GM19193 (cell line): Measurements from ENCODE around the gene DENND4C.

Experiments
- POLR2A ChIP-seq: IDR thresholded peaks from 4 replicates; pipeline ENCODE4 v1.6.1; 2011; ENCODE audit not compliant: insufficient read depth, insufficient read length; ENCODE audit errors: extremely low read depth

DENND4C gene

DNA sequence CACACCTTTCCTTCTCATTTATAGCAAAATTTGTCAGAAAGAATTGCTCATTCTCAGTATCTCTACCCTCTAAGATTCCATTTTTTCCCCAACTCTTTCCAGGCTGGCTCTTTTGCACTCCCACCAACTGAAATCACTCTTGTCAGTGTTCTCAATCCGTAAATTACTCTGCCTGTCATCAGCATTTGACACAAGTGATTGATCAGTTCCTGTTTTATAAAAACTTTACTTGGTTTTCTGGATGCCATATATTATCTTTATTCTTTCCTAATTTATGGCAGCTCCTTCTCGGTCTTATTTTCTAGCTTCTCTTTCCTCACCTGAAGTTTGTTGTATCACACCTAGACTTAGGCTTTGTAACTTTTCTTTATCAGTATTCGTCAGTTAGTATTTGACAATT is 16.4 kb downstream of the DENND4C start:
- no peak for TF ChIP-seq POLR2A

DNA sequence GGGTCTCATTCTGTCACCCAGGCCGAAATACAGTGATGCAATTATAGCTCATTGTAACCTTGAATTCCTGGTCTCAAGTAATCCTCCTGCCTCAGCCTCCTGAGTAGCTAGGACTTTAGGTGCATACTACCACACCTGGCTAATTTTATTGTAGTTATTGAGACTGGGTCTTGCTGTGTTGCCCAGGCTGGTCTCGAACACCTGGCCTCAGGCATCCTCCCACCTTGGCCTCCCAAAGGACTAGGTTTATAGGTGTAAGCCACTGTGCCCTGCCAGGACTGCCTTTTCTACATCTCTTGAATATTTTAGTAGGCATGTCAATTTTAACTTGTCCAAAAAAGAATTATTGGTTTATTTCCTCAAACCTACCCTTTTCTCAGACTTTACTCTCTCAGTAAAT is 16.9 kb downstream of the DENND4C start:
- no peak for TF ChIP-seq POLR2A

DNA sequence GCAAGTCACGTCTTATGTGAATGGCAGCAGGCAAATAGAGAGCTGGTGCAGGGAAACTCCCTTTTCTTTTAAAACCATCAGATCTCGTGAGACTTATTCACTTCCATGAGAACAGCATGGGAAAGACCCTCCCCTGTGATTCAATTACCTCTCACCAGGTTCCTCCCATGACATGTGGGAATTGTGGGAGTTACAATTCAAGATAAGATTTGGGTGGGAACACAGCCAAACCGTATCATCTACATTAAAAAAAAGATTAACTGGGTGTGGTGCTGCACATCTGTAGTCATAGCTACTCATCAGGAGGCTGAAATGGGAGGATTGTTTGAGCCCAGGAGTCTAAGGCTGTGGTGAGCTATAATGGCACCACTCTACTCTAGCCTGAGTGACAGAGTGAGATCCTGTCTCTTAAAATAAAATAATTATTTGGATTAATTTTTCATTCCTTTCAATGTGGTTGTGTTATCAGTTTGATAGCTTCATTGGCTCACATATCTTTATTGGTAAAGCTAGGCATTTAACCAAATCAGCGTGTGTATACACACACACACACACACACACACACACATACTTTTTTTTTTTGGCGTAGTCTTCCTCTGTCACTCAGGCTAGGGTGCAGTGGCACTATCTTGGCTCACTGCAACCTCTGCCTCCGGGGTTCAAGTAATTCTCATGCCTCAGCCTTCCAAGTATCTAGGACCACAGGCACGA is 21.8 kb downstream of the DENND4C start:
- TF ChIP-seq POLR2A = no peak

DNA sequence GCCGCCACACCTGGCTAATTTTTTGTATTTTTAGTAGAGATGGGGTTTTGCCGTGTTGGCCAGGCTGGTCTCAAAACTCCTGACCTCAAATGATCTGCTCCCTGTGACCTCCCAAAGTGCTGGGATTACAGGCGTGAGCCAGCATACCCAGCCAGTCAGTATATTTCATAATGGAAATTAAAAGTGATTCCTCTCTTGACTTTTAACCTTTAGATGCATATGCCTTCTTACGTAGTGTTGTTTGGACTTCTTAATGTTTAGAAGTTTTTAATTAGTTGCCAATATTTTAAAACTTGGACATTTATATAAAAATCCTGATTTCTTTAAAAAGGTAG is 22.4 kb downstream of the DENND4C start:
- TF ChIP-seq POLR2A = no peak

DNA sequence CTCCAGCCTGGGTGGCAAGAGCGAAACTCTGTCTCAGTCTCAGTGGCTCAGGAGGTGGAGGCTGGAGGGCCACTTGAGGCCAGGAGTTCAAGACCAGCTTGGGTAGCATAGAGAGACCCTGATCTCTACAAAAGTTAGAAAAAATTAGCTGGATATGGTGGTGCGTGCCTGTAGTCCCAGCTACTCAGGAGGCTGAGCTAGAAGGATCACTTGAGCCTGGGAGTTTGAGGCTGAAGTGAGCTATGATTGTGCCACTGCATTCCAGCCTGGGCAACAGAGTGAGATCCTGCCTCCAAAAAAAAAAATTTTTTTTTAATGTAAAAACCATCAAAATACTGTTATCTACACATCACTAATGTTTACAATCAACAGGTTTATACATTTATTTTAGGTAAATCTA is 24.6 kb downstream of the DENND4C start:
- no peak for TF ChIP-seq POLR2A

DNA sequence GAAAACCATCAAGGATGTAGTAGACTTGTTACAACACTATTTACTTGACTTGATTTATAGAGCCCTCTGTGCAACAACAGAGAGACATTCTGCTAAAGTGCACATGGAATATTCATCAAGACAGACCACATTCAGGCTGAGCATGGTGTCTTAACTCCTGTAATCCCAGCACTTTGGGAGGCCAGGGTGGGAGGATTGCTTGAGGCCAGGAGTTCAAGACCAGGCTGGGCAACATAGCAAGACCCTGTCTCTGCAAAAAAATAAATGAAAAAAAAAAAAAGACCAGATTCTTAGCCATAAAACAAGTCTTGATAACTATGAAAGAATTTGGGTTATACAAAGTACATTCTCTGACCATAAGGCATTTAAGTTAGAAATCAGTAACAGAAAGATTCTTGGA is 25.3 kb downstream of the DENND4C start:
- no peak for TF ChIP-seq POLR2A

DNA sequence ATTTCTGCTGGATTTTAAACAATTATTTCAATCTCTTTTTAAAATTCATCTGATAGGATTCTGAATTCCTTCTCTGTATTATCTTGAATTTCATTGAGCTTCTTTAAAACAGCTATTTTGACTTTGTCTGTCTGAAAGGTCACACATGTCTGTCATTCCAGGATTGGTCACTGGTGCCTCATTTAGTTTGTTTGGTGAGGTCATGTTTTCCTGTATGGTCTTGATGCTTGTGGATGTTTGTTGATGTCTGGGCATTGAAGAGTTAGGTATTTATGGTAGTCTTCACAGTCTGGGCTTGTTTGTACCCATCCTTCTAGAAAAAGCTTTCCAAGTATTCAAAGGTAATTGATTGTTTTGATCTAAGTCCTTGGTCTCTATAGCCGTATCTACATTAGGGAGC is 39.1 kb downstream of the DENND4C start:
- TF ChIP-seq POLR2A = no peak

DNA sequence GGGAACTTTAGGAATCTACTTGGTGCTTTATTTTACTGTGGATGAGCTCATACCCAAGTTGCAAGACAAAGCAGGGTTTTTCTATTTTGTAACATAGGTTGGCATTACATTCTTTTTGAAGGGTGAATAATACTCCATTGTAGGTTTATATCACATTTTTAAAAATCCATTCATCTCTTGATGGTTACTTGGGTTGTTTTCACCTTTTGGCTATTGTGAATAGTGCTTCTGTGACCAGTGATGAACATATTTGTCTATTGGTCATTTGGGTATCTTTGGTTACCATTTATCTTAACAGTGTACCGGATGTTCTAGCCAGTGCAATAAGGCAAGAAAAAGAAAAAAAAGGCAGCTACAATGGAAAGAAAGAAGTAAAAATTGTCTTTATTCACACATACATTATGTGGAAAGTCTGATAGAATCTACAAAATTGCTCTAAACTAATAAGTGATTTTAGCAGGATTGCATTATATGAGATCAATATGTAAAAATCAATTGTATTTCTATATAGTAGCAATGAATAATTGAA is 40.0 kb downstream of the DENND4C start:
- no peak for TF ChIP-seq POLR2A

DNA sequence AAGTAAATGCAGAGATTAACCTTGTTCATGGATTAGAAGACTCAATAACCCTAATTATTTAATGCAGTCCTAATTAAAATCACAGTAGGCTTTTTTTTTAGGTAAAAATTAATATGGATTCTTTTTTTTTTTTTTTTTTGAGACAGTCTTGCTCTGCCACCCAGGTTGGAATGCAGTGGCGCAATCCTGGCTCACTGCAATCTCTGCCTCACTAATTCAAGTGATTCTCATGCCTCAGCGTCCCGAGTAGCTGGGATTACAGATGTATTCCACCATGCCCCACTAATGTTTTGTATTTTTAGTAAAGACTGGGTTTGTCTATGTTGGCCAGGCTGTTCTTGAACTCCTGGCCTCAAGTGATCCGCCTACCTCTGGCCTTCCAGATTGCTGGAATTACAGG is 40.6 kb downstream of the DENND4C start:
- TF ChIP-seq POLR2A = no peak

DNA sequence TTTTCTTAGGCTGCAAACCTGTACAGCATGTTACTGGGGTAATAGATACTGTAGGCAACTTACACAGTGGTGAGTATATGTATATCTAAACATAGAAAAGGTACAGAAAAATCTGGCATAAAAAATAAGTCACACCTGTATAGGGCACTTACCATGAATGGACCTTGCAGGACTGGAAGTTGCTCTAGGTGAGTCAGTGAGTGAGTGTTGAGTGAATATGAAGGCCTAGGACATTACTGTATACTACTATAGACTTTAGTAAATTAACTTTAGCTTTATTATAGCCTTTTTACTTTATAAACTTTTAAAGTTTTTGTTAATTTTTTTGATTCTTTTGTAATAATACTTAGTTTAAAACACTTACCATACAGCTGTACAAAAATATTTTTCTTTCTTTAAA is 51.3 kb downstream of the DENND4C start:
- TF ChIP-seq POLR2A = no peak

DNA sequence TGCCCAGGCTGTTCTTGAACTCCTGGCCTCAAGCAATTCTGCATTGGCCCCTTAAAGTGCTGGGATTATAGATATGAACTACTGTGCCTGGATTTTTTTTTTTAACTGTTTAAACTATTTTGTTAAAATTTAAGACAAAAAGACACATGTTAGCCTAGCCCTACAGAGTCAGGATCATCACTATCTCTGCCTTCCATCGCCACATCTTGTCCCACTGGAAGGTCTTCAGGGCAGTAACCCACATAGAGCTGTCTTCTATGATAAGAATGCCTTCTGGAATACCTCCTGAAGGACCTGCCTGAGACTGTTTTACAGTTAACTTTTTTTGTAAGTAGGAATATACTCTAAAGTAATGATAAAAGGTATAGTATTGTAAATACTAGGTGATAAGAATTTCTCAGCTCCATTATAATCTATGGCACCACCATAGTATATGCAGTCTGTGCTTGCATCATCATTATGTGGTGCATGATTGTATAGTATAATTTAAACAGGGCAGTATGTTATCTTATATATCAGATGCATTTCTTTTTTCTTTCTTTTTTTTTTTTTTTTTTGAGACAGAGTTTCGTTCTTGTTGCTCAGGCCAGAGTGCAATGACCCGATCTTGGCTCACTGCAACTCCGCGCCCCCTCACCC is 52.7 kb downstream of the DENND4C start:
- no peak for TF ChIP-seq POLR2A

DNA sequence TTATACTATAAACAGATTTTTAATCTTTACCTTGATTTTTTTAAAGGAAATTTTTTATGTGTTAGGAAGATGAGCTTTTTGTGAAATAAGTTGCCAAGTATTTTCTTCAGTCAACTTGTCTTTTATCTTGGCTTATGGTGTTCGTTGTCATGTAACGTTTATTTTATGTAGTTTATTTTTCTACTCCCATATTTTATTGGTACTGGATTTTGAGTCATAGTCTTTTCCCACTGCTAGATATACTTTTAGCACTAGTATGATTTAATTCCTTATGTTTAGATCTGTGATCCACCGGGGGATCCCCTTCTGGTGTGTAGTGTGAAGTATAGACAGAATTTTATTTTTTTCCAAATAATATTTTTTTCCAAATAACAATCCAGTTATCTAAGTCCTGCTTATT is 54.2 kb downstream of the DENND4C start:
- no peak for TF ChIP-seq POLR2A

DNA sequence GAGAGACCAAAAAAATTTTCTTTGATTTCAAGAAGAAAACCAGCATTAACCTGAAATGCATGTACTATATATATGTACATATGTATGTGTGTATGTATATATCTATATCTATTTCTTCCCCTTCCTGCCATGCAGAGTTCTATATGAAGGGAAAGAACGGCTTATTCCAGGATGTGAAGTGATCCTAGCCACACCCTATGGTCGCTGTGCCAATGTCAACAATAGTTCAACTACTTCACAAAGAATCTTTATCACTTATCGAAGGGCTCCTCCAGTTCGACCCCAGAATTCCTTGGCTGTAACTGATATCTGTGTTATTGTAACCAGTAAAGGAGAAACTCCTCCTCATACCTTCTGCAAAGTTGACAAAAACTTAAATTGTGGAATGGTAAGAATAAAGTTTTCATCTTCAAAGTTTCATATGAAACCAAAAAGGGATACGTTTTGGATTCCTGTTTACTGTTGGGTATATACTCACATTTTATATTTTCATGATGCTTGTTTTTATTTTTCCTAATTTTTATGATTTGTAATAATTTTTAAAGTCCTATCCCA is 56.2 kb downstream of the DENND4C start:
- no peak for TF ChIP-seq POLR2A

DNA sequence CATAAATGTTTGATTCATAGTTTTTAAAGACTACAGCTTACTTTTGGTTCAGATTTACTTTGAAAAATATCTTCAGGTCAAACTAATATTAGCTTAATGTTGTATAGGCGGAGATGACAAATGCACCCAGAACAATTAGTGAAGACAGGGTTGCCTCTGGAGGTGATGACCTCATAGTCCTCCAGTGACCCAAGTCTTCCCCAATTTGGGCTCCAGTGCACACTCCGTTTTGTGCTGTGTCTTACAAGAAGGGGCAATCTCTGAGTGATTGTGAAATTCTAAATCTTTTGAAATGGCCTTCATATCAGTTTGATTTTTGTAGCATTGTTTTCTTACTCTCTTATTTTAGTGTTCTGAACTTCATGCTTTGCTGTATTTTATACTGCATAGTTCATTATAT is 57.6 kb downstream of the DENND4C start:
- no peak for TF ChIP-seq POLR2A

DNA sequence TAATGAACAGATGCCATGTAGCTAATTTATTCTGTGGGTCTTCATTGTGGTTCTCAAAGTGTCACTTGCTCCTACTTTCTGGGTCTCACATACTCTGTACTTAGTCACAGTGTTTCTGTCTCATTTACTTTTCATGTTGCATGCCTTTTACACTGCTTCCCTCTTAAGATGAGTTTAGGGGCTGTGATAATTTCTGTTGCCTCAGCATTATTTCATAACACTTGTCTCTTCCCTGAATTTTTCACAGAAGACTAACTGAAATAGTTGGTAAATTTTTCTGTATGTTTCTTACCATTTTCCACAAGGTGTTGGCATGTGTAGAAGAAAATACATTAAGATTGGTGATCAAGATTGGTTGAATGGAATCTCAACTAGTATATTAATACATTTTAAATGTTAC is 59.6 kb downstream of the DENND4C start:
- TF ChIP-seq POLR2A = no peak

DNA sequence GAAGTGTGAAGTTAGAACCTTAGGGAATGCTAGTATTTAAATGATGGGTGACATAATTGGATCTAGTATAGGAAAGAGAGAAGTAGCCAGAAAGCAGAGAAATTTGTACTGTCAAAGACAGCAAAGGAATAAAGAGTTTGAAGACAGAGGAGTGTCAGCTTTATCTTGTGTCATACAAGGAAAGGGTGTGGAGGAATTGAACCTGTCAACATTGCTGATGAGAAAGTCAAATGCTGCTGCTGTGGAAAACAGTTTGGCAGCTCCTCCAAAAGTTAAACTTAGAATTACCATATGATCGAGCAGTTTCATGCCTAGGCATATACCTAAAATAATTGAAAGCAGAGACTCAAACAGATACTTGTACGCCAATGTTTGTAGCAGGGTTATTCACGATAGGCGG is 63.7 kb downstream of the DENND4C start:
- TF ChIP-seq POLR2A = no peak
